Progenitor cell of endocrine pancreas (in vitro differentiated cells): Measurements from ENCODE around the gene ITGAL. TPM values are rescaled to one million over a fixed set of nuclear protein-coding genes. Genes with fewer than 3 reads are reported as not detected.

ENCODE experiments used
- DNase-seq: peaks from one replicate; pipeline ENCODE4 v3.0.0; 2021; ENCODE audit warnings: low spot score; ENCODE audit not compliant: unreplicated experiment
- H3K27ac Mint-ChIP-seq: 2 replicates; pipeline ENCODE4 v1.8.0; 2021; ENCODE audit warnings: mild to moderate bottlenecking, moderate library complexity, mixed read lengths
- H3K27me3 Mint-ChIP-seq: 2 replicates; pipeline ENCODE4 v1.8.0; 2021; ENCODE audit warnings: mixed read lengths
- H3K36me3 Mint-ChIP-seq: 2 replicates; pipeline ENCODE4 v1.8.0; 2022; ENCODE audit warnings: mixed read lengths; ENCODE audit not compliant: insufficient read depth
- H3K4me1 Mint-ChIP-seq: 2 replicates; pipeline ENCODE4 v1.8.0; 2021; ENCODE audit warnings: low read depth, mixed read lengths
- H3K4me3 Mint-ChIP-seq: 2 replicates; pipeline ENCODE4 v1.8.0; 2021; ENCODE audit warnings: low read depth, mild to moderate bottlenecking, moderate library complexity, mixed read lengths
- H3K9me3 Mint-ChIP-seq: 2 replicates; pipeline ENCODE4 v1.8.0; 2021; ENCODE audit warnings: low read depth, mixed read lengths
- total RNA-seq: library from RNA; stranded (reverse); gene quantifications from 2 replicates; pipeline ENCODE4 v1.2.1, GENCODE V29; 2021
- TF ChIP-seq, protein P1 (sequence below): fragments of 200-600 bp; sonication (generic); IDR thresholded peaks from one replicate; pipeline ENCODE4 v1.5.0; 2021; ENCODE audit warnings: antibody characterized with exemption, mild to moderate bottlenecking; ENCODE audit not compliant: unreplicated experiment

ITGAL gene
- total RNA-seq, 1 donor from 2014 or later = 0.53 TPM

DNA sequence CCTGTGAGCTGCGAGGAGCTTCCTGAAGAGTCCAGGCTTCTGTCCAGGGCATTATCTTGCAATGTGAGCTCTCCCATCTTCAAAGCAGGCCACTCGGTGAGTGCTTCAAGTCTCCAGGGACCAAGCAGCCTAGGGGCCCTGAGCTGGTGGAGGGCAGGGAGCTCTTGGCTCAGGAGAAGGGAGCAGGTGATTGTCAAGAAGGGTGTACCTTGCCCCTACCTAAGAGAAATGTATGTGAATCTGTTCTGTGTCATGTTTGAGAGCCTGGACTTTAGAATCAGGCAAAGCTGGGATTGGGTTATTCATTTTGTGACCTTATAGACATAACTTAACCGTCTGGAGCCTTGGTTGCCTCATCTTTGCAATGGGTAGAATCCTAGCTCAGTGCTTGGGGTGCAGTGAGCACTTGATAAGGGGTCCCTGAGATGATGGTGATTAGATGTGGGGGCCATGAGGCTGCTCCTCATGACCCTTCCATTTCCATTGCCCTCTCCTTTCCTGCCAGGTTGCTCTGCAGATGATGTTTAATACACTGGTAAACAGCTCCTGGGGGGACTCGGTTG is 37.9 kb downstream of the ITGAL start:
- Mint-ChIP-seq H3K36me3 (no peaks in the 10 kb centered on the region), H3K27me3 (peaks cover 2% of the 10 kb centered on the region), H3K4me1 (no peaks in the 10 kb centered on the region), H3K4me3 (no peak overlapping the region), H3K9me3 (no peaks in the 10 kb centered on the region), H3K27ac (no peak overlapping the region)
- TF ChIP-seq, protein P1, sequence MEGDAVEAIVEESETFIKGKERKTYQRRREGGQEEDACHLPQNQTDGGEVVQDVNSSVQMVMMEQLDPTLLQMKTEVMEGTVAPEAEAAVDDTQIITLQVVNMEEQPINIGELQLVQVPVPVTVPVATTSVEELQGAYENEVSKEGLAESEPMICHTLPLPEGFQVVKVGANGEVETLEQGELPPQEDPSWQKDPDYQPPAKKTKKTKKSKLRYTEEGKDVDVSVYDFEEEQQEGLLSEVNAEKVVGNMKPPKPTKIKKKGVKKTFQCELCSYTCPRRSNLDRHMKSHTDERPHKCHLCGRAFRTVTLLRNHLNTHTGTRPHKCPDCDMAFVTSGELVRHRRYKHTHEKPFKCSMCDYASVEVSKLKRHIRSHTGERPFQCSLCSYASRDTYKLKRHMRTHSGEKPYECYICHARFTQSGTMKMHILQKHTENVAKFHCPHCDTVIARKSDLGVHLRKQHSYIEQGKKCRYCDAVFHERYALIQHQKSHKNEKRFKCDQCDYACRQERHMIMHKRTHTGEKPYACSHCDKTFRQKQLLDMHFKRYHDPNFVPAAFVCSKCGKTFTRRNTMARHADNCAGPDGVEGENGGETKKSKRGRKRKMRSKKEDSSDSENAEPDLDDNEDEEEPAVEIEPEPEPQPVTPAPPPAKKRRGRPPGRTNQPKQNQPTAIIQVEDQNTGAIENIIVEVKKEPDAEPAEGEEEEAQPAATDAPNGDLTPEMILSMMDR = no peak
- no peak for DNase-seq

DNA sequence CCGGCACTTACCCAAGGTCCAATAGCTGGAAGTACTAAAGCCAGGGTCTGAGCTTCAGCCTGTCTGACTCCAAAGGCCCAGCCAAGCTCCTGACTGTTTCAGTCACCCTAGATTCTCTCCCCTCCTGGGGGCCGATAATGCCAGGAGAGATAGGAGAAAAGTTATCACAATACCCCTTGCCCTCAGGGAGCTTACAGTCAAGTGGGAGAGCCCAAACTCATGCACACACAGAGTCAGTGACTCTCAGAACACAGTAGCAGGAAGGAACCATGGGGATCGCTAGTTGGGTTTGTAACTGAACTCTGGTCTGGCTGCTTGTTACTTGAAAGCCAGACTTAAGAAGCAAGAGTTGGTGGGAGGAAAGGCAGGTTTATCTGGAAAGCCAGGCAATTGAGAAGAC is 39.0 kb downstream of the ITGAL start:
- Mint-ChIP-seq H3K27me3 (peaks cover 3% of the 10 kb centered on the region), H3K4me3 (no peak overlapping the region), H3K4me1 (no peaks in the 10 kb centered on the region), H3K27ac (no peak overlapping the region), H3K9me3 (no peaks in the 10 kb centered on the region), H3K36me3 (no peaks in the 10 kb centered on the region)
- no peak for DNase-seq
- TF ChIP-seq, protein P1 = no peak

DNA sequence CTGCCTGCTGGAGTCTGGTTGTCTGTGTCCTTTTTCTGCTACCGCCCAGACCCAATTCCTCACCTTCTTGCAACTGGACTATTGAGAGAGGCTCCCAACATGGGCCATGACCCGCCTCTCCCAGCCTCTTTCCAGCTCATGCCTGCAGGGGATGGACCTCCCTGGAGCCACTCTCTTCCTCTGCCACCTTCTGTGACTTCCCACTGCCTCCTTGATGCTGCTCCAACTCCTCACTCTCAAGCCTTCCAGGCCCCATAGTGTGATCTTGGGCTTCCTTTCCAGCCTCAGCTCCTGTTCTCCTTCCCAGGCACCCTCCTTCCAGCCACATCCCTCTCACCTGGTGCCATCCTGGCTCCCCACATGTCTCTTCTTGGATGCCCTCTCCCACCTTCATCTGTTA is 42.7 kb downstream of the ITGAL start:
- Mint-ChIP-seq H3K9me3 (no peaks in the 10 kb centered on the region), H3K4me1 (peaks cover 5% of the 10 kb centered on the region), H3K4me3 (no peak overlapping the region), H3K36me3 (no peaks in the 10 kb centered on the region), H3K27ac (no peak overlapping the region), H3K27me3 (peaks cover 3% of the 10 kb centered on the region)
- no peak for DNase-seq
- TF ChIP-seq, protein P1 = no peak

DNA sequence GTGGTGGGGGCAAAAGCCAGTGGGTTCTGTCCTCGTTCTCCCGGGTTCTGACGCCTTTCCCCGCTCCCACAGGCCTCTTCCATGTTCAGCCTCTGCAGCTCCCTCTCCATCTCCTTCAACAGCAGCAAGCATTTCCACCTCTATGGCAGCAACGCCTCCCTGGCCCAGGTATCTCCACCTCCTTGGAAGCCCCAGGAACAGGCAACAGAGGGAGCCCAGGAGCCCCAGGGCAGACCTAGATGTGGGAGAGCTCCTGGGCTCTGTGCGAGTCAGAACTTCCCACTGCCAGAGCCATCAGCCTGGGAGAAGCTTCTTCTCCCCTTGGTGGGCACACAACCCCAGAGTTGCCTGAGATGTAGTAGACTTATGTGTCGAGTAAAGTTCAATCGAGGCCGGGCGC is 46.0 kb downstream of the ITGAL start:
- no peaks in the 10 kb centered on the region for H3K36me3 Mint-ChIP-seq
- TF ChIP-seq, protein P1 = no peak
- no peak overlapping the region for H3K27ac Mint-ChIP-seq
- DNase-seq = no peak
- no peak overlapping the region for H3K4me3 Mint-ChIP-seq
- H3K27me3 Mint-ChIP-seq = peaks cover 3% of the 10 kb centered on the region
- no peaks in the 10 kb centered on the region for H3K9me3 Mint-ChIP-seq
- H3K4me1 Mint-ChIP-seq = peaks cover 11% of the 10 kb centered on the region

DNA sequence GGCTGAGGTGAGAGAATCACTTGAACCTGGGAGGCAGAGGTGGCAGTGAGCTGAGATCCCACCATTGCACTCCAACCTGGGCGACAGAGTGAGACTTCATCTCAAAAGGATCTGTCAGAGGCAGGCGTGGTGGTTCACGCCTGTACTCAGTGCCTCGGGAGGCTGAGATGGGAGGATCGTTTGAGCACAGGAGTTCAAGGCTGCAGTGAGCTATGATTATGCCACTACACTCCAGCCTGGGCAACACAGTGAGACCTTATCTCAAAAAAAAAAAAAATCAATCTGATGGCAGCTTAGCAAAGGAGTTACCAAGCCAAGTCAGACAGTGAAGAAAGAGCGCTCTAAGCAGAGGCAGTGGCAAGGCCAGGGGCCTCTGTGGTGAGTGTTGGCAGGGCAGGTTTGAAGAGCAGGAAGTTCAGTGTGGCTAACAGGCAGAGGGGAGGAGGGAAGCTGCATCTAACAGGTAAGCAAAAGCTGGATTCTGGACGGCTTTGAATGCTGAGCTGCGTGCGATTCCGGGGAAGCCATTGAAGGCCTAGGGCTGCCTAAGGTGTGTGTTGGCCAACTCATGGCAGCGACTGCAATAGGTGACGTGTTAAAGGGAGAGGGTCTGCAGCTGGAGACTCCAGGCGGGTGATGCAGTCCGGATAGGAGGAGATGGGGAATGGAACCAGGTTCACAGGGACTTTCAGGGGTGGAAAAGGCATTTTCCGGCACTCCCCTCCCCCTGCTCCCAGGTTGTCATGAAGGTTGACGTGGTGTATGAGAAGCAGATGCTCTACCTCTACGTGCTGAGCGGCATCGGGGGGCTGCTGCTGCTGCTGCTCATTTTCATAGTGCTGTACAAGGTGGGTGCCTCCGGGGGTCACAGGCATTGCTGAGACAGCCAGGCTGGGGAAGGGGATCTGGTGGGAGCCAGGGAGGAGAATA is 46.8 kb downstream of the ITGAL start:
- peaks cover 3% of the 10 kb centered on the region for H3K27me3 Mint-ChIP-seq
- no peaks in the 10 kb centered on the region for H3K9me3 Mint-ChIP-seq
- no peak overlapping the region for H3K27ac Mint-ChIP-seq
- no peaks in the 10 kb centered on the region for H3K36me3 Mint-ChIP-seq
- H3K4me3 Mint-ChIP-seq = no peak overlapping the region
- TF ChIP-seq, protein P1 = no peak
- no peak for DNase-seq
- peaks cover 11% of the 10 kb centered on the region for H3K4me1 Mint-ChIP-seq
